ENCODE results near the gene MYOCD.

- TF ChIP-seq POLR2A (IDR thresholded peaks at IDR 0.05): no peak
- TF ChIP-seq, protein P1, sequence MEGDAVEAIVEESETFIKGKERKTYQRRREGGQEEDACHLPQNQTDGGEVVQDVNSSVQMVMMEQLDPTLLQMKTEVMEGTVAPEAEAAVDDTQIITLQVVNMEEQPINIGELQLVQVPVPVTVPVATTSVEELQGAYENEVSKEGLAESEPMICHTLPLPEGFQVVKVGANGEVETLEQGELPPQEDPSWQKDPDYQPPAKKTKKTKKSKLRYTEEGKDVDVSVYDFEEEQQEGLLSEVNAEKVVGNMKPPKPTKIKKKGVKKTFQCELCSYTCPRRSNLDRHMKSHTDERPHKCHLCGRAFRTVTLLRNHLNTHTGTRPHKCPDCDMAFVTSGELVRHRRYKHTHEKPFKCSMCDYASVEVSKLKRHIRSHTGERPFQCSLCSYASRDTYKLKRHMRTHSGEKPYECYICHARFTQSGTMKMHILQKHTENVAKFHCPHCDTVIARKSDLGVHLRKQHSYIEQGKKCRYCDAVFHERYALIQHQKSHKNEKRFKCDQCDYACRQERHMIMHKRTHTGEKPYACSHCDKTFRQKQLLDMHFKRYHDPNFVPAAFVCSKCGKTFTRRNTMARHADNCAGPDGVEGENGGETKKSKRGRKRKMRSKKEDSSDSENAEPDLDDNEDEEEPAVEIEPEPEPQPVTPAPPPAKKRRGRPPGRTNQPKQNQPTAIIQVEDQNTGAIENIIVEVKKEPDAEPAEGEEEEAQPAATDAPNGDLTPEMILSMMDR (IDR thresholded peaks at IDR 0.05): no peak
Observed at GRCh38 chr17:12680993-12681392, 15.3 kb downstream of the MYOCD start.
